Gastrocnemius medialis (tissue), 4 donors: ENCODE results near the gene KLHL28. TPM values are rescaled to one million over a fixed set of nuclear protein-coding genes. Genes with fewer than 3 reads are reported as not detected.

Experiments used
- ATAC-seq, 2 donors: fragments of 150-250 bp; one replicate each; pipeline ENCODE4 v1.9.1; 2016
- DNase-seq, 2 donors: peaks; one replicate each; pipeline ENCODE4 v3.0.0-alpha.2; 2019
- H3K27ac ChIP-seq, 4 donors: fragments of 200-600 bp; sonication (generic); 1 replicate in 1 of 4; 2 replicates in 3 of 4; pipeline ENCODE4 v1.5.1; 2016 to 2018; ENCODE audit warnings: mild to moderate bottlenecking in 2 of 4, moderate library complexity in 1 of 4
- H3K27me3 ChIP-seq, 3 donors: fragments of 200-600 bp; sonication (generic) in 2 of 3; 1 replicate in 1 of 3; 2 replicates in 2 of 3; pipeline versions ENCODE4 v1.5.1 to v1.6.0; 2016 to 2019; ENCODE audit warnings: mild to moderate bottlenecking in 1 of 3, moderate library complexity in 1 of 3
- H3K36me3 ChIP-seq, 2 donors: fragments of 200-600 bp; sonication (generic) in 1 of 2; one replicate each; pipeline ENCODE4 v1.5.1; 2017 to 2018
- H3K4me1 ChIP-seq, 2 donors: fragments of 200-600 bp; sonication (generic) in 1 of 2; one replicate each; pipeline ENCODE4 v1.5.1; 2016 to 2017; ENCODE audit warnings: mild to moderate bottlenecking in 2 of 2
- H3K4me3 ChIP-seq, 4 donors: fragments of 200-600 bp; sonication (generic) in 3 of 4; 1 replicate in 1 of 4; 2 replicates in 3 of 4; pipeline ENCODE4 v1.5.1; 2016 to 2019; ENCODE audit warnings: mild to moderate bottlenecking in 2 of 4
- H3K9me3 ChIP-seq, 3 donors: fragments of 200-600 bp; sonication (generic) in 2 of 3; 1 replicate in 1 of 3; 2 replicates in 2 of 3; pipeline ENCODE4 v1.5.1; 2016 to 2019
- CTCF ChIP-seq, 5 experiments: fragments of 450-650 bp in 3 of 5; fragments of 200-600 bp in 2 of 5; sonication (generic) in 2 of 5; IDR thresholded peaks in 4 of 5; conservative IDR thresholded peaks in 1 of 5; 1 replicate in 4 of 5; 2 replicates in 1 of 5; pipeline ENCODE4 v1.5.1; 2016 to 2019; ENCODE audit warnings: antibody characterized with exemption in 5 of 5, mild to moderate bottlenecking in 3 of 5, moderate library complexity in 3 of 5
- POLR2A ChIP-seq, 2 donors: fragments of 450-650 bp; IDR thresholded peaks; one replicate each; pipeline ENCODE4 v1.6.1; 2017; ENCODE audit warnings: antibody characterized with exemption in 2 of 2, mild to moderate bottlenecking in 2 of 2, moderate library complexity in 2 of 2
- in situ Hi-C, 4 donors: fragments of 200-750 bp; cut with MboI; loops; one replicate each; pipeline versions ENCODE4 v1.15.0 to v1.8.0; 2017; ENCODE audit warnings: low sequenced_read_pairs in 4 of 4
- intact Hi-C: fragments of 100-400 bp; cut with DNase I; formaldehyde crosslinking; loops from one replicate; pipeline ENCODE4 v1.15.1; 2023; ENCODE audit warnings: low total_unique reads
- total RNA-seq, 4 donors: library from RNA; depleted of rRNA; stranded (reverse); fragments of >200 nt; gene quantifications; one replicate each; pipeline versions ENCODE4 v1.1.0 to v1.2.3, GENCODE V29; 2016

KLHL28 gene
- total RNA-seq, 4 donors from 2014 or later, result 7.3 to 11.9 (median 8.2) TPM

DNA sequence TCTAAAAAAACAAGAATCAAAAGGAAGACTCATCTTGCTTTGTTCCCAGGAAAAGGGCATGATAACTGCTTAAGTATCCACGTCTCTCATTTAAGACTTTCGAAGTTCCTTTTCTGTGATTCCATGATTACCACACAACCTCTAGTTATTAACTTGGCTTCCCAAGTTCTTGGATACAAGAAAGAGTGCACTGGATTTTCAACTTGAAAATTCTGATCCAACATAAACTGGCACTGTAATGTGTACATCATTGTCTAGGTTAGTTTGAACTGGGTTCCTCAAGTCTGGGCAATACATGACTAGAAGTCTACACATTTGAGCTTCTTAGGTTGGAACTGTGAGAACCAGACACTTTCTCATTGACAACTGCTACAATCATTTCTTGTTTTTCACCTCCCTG, 1.6 kb downstream of the KLHL28 start:
- H3K36me3 ChIP-seq, result no peaks in the 10 kb centered on the region
- in situ Hi-C loops, result loop anchor here (5.0 to 25.0 kb wide), 5 partner anchors 63 to 177 kb away; partner anchors contain the start of genes FKBP3 (in 4 of the 4) and FANCM (in 3 of the 4)
- no peaks in the 10 kb centered on the region for H3K9me3 ChIP-seq
- no peaks in the 10 kb centered on the region for H3K27me3 ChIP-seq
- H3K27ac ChIP-seq, result peak overlapping the region; percentile 43 to 95 (median 89)
- TF ChIP-seq POLR2A (IDR thresholded peaks at IDR 0.05) (no peak), CTCF (IDR thresholded peaks at IDR 0.05 in 4 of 5, conservative IDR thresholded peaks at IDR 0.05 in 1 of 5) (no peak)
- peak overlapping the region; percentile 75 to 92 (median 90) for H3K4me3 ChIP-seq
- ATAC-seq (no peak), DNase-seq (no peak)
- H3K4me1 ChIP-seq, result peaks cover 56 to 64% of the 10 kb centered on the region in 2 donors
- intact Hi-C loops, result loop anchor here (5.0 kb wide), 1 partner anchor 307 kb away; no protein-coding TSS in a partner anchor

DNA sequence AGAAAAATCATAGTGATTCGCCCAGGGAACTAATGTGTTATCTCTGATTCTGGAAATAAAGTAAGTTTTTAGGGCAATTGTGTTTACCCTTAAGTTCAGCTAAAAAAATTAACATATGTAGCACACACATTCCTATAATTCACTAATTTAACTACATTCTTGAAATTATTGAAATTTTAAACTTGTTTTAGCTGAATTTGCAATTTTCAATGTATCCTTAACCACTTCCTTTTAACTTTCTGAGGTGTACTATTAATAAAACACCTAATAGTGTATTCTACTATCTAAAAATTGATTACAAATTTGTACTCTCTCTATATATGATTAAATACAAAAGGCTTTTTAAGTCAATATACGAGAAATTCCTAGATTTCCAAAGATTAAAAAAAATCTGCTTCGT, 2.2 kb downstream of the KLHL28 start:
- Histone ChIP-seq H3K4me1 (peaks cover 50 to 57% of the 10 kb centered on the region in 2 donors), H3K36me3 (no peaks in the 10 kb centered on the region), H3K27ac (peak overlapping the region in 2 of 4 donors; percentile 4 to 90), H3K27me3 (no peaks in the 10 kb centered on the region), H3K4me3 (peak overlapping the region in 2 of 4 donors; percentile 75 to 89), H3K9me3 (no peaks in the 10 kb centered on the region)
- ATAC-seq (no peak), DNase-seq (no peak)
- in situ Hi-C loops, result loop anchor here in 1 of 4 donors (25.0 kb wide), 1 partner anchor 178 kb away; the partner anchor contains the start of genes FANCM and FKBP3
- TF ChIP-seq CTCF (IDR thresholded peaks at IDR 0.05 in 4 of 5, conservative IDR thresholded peaks at IDR 0.05 in 1 of 5) (no peak), POLR2A (IDR thresholded peaks at IDR 0.05) (no peak)
- intact Hi-C loops, result no loop called here

DNA sequence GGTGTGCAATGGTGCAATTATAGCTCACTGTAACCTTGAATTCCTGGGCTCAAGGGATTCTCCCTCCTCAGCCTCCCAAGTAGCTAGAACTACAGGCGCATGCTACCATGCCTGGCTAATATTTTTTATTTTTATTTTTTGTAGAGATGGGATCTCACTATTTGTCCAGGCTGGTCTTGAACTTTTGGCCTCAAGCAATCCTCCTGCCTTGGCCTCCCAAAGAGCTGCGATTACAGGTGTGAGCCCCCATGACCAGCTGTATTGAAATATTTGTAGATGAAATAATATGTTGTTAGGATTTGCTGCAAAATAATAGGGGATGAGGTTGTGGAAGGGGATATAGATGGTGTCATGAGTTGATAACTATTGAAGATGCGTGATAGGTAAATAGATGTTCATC, 4.9 kb downstream of the KLHL28 start:
- DNase-seq (no peak), ATAC-seq (no peak)
- peaks cover 37 to 44% of the 10 kb centered on the region in 2 donors for H3K4me1 ChIP-seq
- H3K4me3 ChIP-seq, result no peak overlapping the region
- no peaks in the 10 kb centered on the region for H3K9me3 ChIP-seq
- intact Hi-C loops (no loop called here), in situ Hi-C loops (loop anchor here in 1 of 4 donors (25.0 kb wide), 1 partner anchor 180 kb away; the partner anchor contains the start of genes FANCM and FKBP3)
- H3K27ac ChIP-seq, result no peak overlapping the region
- no peak for TF ChIP-seq POLR2A (IDR thresholded peaks at IDR 0.05)
- TF ChIP-seq CTCF (IDR thresholded peaks at IDR 0.05 in 4 of 5, conservative IDR thresholded peaks at IDR 0.05 in 1 of 5), result no peak
- no peaks in the 10 kb centered on the region for H3K27me3 ChIP-seq
- H3K36me3 ChIP-seq, result no peaks in the 10 kb centered on the region

- ATAC-seq (no peak), DNase-seq (no peak)
- no peaks in the 10 kb centered on the region for H3K36me3 ChIP-seq
- H3K9me3 ChIP-seq, result no peaks in the 10 kb centered on the region
- no peak overlapping the region for H3K4me3 ChIP-seq
- no peak for TF ChIP-seq CTCF (IDR thresholded peaks at IDR 0.05 in 4 of 5, conservative IDR thresholded peaks at IDR 0.05 in 1 of 5)
- no peak for TF ChIP-seq POLR2A (IDR thresholded peaks at IDR 0.05)
- intact Hi-C loops, result no loop called here
- H3K27me3 ChIP-seq, result no peaks in the 10 kb centered on the region
- H3K27ac ChIP-seq, result no peak overlapping the region
- in situ Hi-C loops, result loop anchor here in 1 of 4 donors (25.0 kb wide), 1 partner anchor 182 kb away; the partner anchor contains the start of genes FANCM and FKBP3
- peaks cover 33 to 36% of the 10 kb centered on the region in 2 donors for H3K4me1 ChIP-seq
Observed at GRCh38 chr14:44955528-44955927, 6.2 kb downstream of the KLHL28 start.
